Keratinocyte (primary cell): Measurements from ENCODE around the gene RWDD2A. TPM values are rescaled to one million over a fixed set of nuclear protein-coding genes. Genes with fewer than 3 reads are reported as not detected.
A peak's percentile ranks its signal among the peaks of the same experiment; 100 is the strongest.

Experiments used
- DNase-seq: peaks from one replicate; pipeline ENCODE4 v3.0.0-alpha.2; 2011; ENCODE audit warnings: low read depth, missing footprints, low spot score
- FAIRE-seq: peaks from 2 replicates; lab custom pipeline; 2011; peaks lifted over from hg19 to GRCh38; lab: Jason Lieb, UNC
- H2AFZ ChIP-seq: 2 replicates; pipeline ENCODE4 v1.6.0; 2012; ENCODE audit warnings: low read length, control low read depth, inconsistent platforms; ENCODE audit not compliant: control insufficient read depth
- H3K27ac ChIP-seq: 2 replicates; pipeline ENCODE4 v1.5.1; 2011; ENCODE audit warnings: low read length; ENCODE audit not compliant: control insufficient read depth, insufficient read depth
- H3K27me3 ChIP-seq: 3 replicates; pipeline ENCODE4 v1.6.0; 2011; ENCODE audit warnings: low read length; ENCODE audit not compliant: control insufficient read depth, insufficient read depth; ENCODE audit errors: extremely low read depth
- H3K36me3 ChIP-seq, 2 experiments: 2 replicates in 1 of 2; 3 replicates in 1 of 2; pipeline ENCODE4 v1.5.1; 2011; ENCODE audit warnings: low read length in 2 of 2, mild to moderate bottlenecking in 1 of 2; ENCODE audit not compliant: control insufficient read depth in 2 of 2, insufficient read depth in 2 of 2; ENCODE audit errors: extremely low read depth in 1 of 2
- H3K4me1 ChIP-seq: 3 replicates; pipeline ENCODE4 v1.5.1; 2011; ENCODE audit warnings: low read length; ENCODE audit not compliant: control insufficient read depth, insufficient read depth; ENCODE audit errors: extremely low read depth
- H3K4me2 ChIP-seq: 3 replicates; pipeline ENCODE4 v1.6.0; 2011; ENCODE audit warnings: low read depth, low read length; ENCODE audit not compliant: control insufficient read depth, insufficient read depth; ENCODE audit errors: extremely low read depth
- H3K4me3 ChIP-seq, 3 experiments: fragments of 200-600 bp in 1 of 3; sonication (generic) in 1 of 3; 2 replicates in 2 of 3; 3 replicates in 1 of 3; pipeline ENCODE4 v1.5.1; 2011 to 2016; ENCODE audit warnings: low read length in 3 of 3, mild to moderate bottlenecking in 3 of 3, control low read depth in 2 of 3, inconsistent platforms in 1 of 3, low read depth in 1 of 3, mixed read lengths in 1 of 3, mixed run types in 1 of 3, moderate library complexity in 1 of 3; ENCODE audit not compliant: control insufficient read depth in 2 of 3, insufficient read depth in 2 of 3; ENCODE audit errors: extremely low read depth in 1 of 3
- H3K79me2 ChIP-seq: 2 replicates; pipeline ENCODE4 v1.6.0; 2012; ENCODE audit warnings: low read length; ENCODE audit not compliant: control insufficient read depth, insufficient read depth
- H3K9ac ChIP-seq: 3 replicates; pipeline ENCODE4 v1.6.0; 2011; ENCODE audit warnings: low read length; ENCODE audit not compliant: control insufficient read depth, insufficient read depth; ENCODE audit errors: extremely low read depth
- H3K9me1 ChIP-seq: 3 replicates; pipeline ENCODE4 v1.6.0; 2011; ENCODE audit warnings: low read length; ENCODE audit not compliant: control insufficient read depth, insufficient read depth; ENCODE audit errors: extremely low read depth
- H3K9me3 ChIP-seq: 2 replicates; pipeline ENCODE4 v1.5.1; 2012; ENCODE audit warnings: low read depth, low read length; ENCODE audit not compliant: control insufficient read depth
- H4K20me1 ChIP-seq: 3 replicates; pipeline ENCODE4 v1.6.0; 2011; ENCODE audit warnings: low read length; ENCODE audit not compliant: control insufficient read depth, insufficient read depth; ENCODE audit errors: extremely low read depth
- CTCF ChIP-seq, 3 experiments: IDR thresholded peaks in 1 of 3; conservative IDR thresholded peaks in 1 of 3; optimal IDR thresholded peaks in 1 of 3; 2 replicates in 2 of 3; 3 replicates in 1 of 3; pipeline versions ENCODE3 to v1.5.1; 2011; ENCODE audit warnings: low read length in 3 of 3, mild to moderate bottlenecking in 3 of 3, moderate library complexity in 2 of 3, control low read depth in 1 of 3, inconsistent platforms in 1 of 3; ENCODE audit not compliant: insufficient read depth in 2 of 3; ENCODE audit errors: extremely low read depth in 1 of 3
- EZH2 ChIP-seq: IDR thresholded peaks from one replicate; pipeline ENCODE4 v1.6.1; 2012; ENCODE audit warnings: inconsistent platforms, mild to moderate bottlenecking, low read length, moderate library complexity
- dilution Hi-C: fragments of 300-500 bp; cut with MboI; formaldehyde crosslinking; loops from one replicate; pipeline ENCODE4 v1.7.0; 2020; ENCODE audit warnings: low sequenced_read_pairs; ENCODE audit not compliant: extremely low pct_ligation_motif_present
- polyA plus RNA-seq, 5 experiments: library from polyadenylated mRNA; depleted of rRNA in 3 of 5; stranded (reverse) in 3 of 5; stranded (forward) in 1 of 5; unstranded in 1 of 5; fragments of >200 nt; gene quantifications; 1 replicate in 1 of 5; 2 replicates in 3 of 5; 3 replicates in 1 of 5; pipeline versions ENCODE4 v1.2.1 to v1.2.3, GENCODE V29; 2011 to 2012; ENCODE audit warnings: missing spikeins in 2 of 5, low read depth in 1 of 5, low replicate concordance in 1 of 5

The RWDD2A gene
- polyA plus RNA-seq, 1 donor (not counting 4 experiments of a cell fraction or from before 2014, with no cell fraction given) = 1.5 TPM

- Histone ChIP-seq H2AFZ (no peak overlapping the region), H3K79me2 (no peaks in the 10 kb centered on the region), H3K9ac (no peak overlapping the region), H4K20me1 (no peaks in the 10 kb centered on the region), H3K4me3 (no peak overlapping the region), H3K36me3 (peaks cover 0 to 7% of the 10 kb centered on the region in 2 experiments), H3K27me3 (no peaks in the 10 kb centered on the region), H3K4me1 (peaks cover 11% of the 10 kb centered on the region), H3K9me3 (no peaks in the 10 kb centered on the region), H3K9me1 (no peaks in the 10 kb centered on the region), H3K4me2 (no peak overlapping the region), H3K27ac (peak overlapping the region; percentile 16)
- DNase-seq = peak; percentile 40
- TF ChIP-seq EZH2 (no peak), CTCF (optimal IDR thresholded peaks at IDR 0.05 in 1 of 3, IDR thresholded peaks at IDR 0.05 in 1 of 3, conservative IDR thresholded peaks at IDR 0.05 in 1 of 3; ENCODE audit: extremely low read depth in 1 of 3, insufficient read depth in 2 of 3, low read length in 3 of 3) (no peak)
- FAIRE-seq = peak; percentile 98
- dilution Hi-C loops = no loop called here
These were observed 6.7 kb downstream of the RWDD2A start for GRCh38 chr6:83199863-83200225.

- Histone ChIP-seq H3K27me3 (no peaks in the 10 kb centered on the region), H3K9me3 (no peaks in the 10 kb centered on the region), H3K4me1 (peaks cover 11% of the 10 kb centered on the region), H3K9ac (no peak overlapping the region), H2AFZ (no peak overlapping the region), H3K9me1 (no peaks in the 10 kb centered on the region), H3K4me2 (no peak overlapping the region), H3K27ac (no peak overlapping the region), H3K4me3 (no peak overlapping the region), H3K36me3 (no peaks in the 10 kb centered on the region), H4K20me1 (no peaks in the 10 kb centered on the region), H3K79me2 (no peaks in the 10 kb centered on the region)
- no peak for DNase-seq
- TF ChIP-seq EZH2 (no peak), CTCF (optimal IDR thresholded peaks at IDR 0.05 in 1 of 3, IDR thresholded peaks at IDR 0.05 in 1 of 3, conservative IDR thresholded peaks at IDR 0.05 in 1 of 3; ENCODE audit: extremely low read depth in 1 of 3, insufficient read depth in 2 of 3, low read length in 3 of 3) (no peak)
- dilution Hi-C loops = no loop called here
- no peak for FAIRE-seq
These were observed 8.9 kb downstream of the RWDD2A start for GRCh38 chr6:83202031-83202430.
